ENCODE data around the gene NHLRC3. TPM values are rescaled to one million over a fixed set of nuclear protein-coding genes. Genes with fewer than 3 reads are reported as not detected.

The NHLRC3 gene
- total and polyA plus RNA-seq, 12 donors: 3.5 to 15.9 (median 11.4) TPM

DNA sequence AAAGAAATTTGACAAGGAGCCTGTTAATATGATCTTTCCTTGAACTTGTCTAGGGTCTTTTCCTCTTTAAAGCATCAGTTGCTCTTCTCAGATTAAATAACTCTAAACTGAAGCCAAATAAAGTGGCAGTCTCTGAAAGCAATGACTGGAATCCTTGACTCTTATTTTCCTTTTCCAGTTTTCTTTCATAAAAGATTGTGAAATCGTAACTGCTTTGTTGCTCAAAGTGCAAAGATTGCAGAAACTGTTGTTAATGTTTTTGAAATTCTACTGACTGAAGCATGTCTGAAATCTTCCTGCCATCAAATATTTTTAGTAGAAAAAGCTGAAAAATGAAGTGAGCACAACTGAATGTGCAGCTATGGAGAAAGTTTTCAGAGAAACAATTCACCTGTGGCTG lies 1.9 kb downstream of the NHLRC3 start:
- no peak for DNase-seq
- Histone ChIP-seq H3K27ac (peak overlapping the region in 1 of 10 donors; percentile 92), H3K36me3 (peaks cover 0 to 35% (median 0%) of the 10 kb centered on the region in 9 donors), H3K4me3 (peak overlapping the region in 1 of 10 donors; percentile 98), H3K4me1 (peaks cover 0 to 46% (median 42%) of the 10 kb centered on the region in 9 donors), H3K9me3 (no peaks in the 10 kb centered on the region), H3K27me3 (no peaks in the 10 kb centered on the region)
- WGBS, 2 donors: 76 to 77% methylated on average over 1 of the region's 1 CpG
- no peak for ATAC-seq
- TF ChIP-seq, protein P1, sequence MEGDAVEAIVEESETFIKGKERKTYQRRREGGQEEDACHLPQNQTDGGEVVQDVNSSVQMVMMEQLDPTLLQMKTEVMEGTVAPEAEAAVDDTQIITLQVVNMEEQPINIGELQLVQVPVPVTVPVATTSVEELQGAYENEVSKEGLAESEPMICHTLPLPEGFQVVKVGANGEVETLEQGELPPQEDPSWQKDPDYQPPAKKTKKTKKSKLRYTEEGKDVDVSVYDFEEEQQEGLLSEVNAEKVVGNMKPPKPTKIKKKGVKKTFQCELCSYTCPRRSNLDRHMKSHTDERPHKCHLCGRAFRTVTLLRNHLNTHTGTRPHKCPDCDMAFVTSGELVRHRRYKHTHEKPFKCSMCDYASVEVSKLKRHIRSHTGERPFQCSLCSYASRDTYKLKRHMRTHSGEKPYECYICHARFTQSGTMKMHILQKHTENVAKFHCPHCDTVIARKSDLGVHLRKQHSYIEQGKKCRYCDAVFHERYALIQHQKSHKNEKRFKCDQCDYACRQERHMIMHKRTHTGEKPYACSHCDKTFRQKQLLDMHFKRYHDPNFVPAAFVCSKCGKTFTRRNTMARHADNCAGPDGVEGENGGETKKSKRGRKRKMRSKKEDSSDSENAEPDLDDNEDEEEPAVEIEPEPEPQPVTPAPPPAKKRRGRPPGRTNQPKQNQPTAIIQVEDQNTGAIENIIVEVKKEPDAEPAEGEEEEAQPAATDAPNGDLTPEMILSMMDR (IDR thresholded peaks at IDR 0.05): no peak
- intact Hi-C loops (cut with DNase I): loop anchor here in 2 of 10 donors (10.0 kb wide), 2 partner anchors 225 to 375 kb away; no protein-coding TSS in a partner anchor

DNA sequence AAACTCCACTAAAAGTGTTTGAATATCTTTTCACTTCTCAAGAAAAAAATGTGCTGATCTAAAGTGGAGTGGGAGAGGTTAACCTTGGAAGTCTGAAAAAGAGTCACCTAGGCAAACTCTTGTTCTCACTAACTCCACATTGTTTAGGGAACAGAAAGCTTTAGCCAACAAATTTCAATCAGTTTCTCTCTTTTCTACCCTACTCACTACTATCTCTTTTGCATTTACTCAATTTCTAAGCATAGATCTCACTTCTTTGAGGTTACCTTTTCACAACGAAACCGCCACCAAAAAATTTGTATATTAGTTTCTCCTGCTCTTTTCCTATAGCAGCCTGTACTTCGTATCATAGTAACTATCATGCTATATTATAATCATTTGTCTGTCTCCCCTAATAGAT lies 6.3 kb downstream of the NHLRC3 start:
- no peaks in the 10 kb centered on the region for H3K9me3 ChIP-seq
- H3K4me1 ChIP-seq: peaks cover 0 to 17% (median 12%) of the 10 kb centered on the region in 9 donors
- H3K27ac ChIP-seq: no peak overlapping the region
- no peaks in the 10 kb centered on the region for H3K27me3 ChIP-seq
- no peak for ATAC-seq
- H3K4me3 ChIP-seq: no peak overlapping the region
- 96 to 98% methylated on average over 3 of the region's 3 CpGs for WGBS, 2 donors
- peaks cover 0 to 70% (median 0%) of the 10 kb centered on the region in 9 donors for H3K36me3 ChIP-seq
- no peak for DNase-seq
- TF ChIP-seq, protein P1 (IDR thresholded peaks at IDR 0.05): no peak
- intact Hi-C loops (cut with DNase I): loop anchor here in 2 of 10 donors (10.0 kb wide), 2 partner anchors 220 to 370 kb away; no protein-coding TSS in a partner anchor

DNA sequence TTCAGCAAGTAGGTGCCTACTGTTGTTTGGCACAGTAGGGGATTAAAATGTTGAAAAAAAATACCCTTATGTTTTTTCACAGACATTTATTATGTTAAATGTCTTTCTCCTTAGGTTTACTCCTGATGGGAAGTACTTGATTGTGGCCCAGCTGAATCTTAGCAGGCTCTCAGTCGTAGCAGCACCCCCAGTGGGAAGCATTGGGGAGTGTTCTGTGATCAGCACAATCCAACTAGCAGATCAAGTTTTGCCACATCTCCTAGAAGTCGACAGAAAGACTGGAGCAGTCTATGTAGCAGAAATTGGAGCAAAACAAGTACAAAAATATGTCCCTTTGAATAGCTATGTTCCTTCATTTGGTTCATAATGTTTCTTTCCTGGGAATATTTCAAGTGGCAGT lies 9.3 kb downstream of the NHLRC3 start:
- Histone ChIP-seq H3K27me3 (no peaks in the 10 kb centered on the region), H3K4me1 (peaks cover 0 to 3% (median 0%) of the 10 kb centered on the region in 9 donors), H3K36me3 (peaks cover 0 to 68% (median 0%) of the 10 kb centered on the region in 9 donors), H3K4me3 (no peak overlapping the region), H3K9me3 (no peaks in the 10 kb centered on the region), H3K27ac (no peak overlapping the region)
- DNase-seq (no peak), ATAC-seq (no peak)
- TF ChIP-seq, protein P1 (IDR thresholded peaks at IDR 0.05): no peak
- intact Hi-C loops (cut with DNase I): loop anchor here in 3 of 10 donors (2.0 to 10.0 kb wide), 3 partner anchors 217 to 633 kb away; no protein-coding TSS in a partner anchor
- WGBS, 2 donors: 32 to 41% methylated on average over 2 of the region's 2 CpGs

DNA sequence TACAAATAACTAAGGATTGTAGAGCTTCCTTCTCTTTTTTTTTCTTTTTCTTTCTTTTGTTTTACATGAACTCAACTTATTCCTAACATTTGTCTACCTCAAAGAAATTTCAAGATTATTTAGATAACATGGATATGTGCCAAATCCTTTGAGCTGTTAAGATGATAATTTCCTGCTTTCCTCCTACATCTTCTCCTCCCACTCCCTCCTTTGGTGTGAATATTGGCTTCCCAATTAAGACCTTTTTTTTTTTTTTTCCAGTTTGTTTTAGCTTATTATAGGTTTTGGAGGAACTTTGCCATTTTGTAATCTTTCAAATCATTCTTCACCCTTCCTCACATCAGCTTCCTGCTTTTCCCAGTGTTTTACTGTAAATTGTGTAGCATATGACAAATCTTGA lies 10.6 kb downstream of the NHLRC3 start:
- no peak overlapping the region for H3K27ac ChIP-seq
- ATAC-seq: no peak

More for the DNA sequence above, 10.6 kb downstream of the NHLRC3 start:
- intact Hi-C loops (cut with DNase I): loop anchor here in 2 of 10 donors (10.0 kb wide), 2 partner anchors 216 to 366 kb away; no protein-coding TSS in a partner anchor
- TF ChIP-seq, protein P1 (IDR thresholded peaks at IDR 0.05): no peak
- DNase-seq: no peak
- Histone ChIP-seq H3K36me3 (peaks cover 0 to 58% (median 0%) of the 10 kb centered on the region in 9 donors), H3K4me3 (no peak overlapping the region), H3K4me1 (peaks cover 0 to 3% (median 0%) of the 10 kb centered on the region in 9 donors), H3K9me3 (no peaks in the 10 kb centered on the region), H3K27me3 (no peaks in the 10 kb centered on the region)

Measured in heart right ventricle (tissue), 16 donors.